ENCODE results near the gene GATA5.

GATA5 gene

DNA sequence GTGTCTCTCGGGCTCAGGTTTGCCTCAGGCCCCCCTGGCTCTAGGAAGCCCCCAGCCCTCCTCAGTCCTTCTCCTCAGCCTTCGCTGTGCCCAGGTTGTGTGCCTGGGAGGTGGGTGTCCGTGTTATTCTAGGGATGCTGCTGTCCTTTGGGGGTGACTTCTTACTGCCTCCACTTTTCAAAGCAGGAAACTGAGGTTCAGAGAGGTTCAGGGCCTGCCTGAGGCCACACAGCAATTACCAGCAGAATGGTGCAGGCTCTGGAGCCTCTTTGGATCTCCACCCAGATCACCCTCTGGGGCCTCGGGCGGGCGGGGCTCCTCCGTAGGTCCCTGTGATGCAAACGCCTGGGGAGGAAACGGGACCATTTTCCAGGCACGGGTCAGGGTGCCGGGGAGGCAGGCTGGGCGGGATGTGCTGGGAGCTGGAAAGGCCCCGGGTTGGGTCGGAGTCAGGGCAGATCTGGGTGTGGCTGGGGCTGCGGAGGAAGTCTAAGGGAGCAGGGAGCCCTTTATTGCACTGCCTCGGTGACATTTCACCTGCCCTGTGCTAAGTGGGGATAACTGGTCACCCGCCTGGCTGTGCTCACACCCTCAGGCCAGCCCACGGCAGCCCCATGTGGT, 23.2 kb downstream of the GATA5 start:
- no peak for FAIRE-seq

- FAIRE-seq, result no peak
These were observed 23.8 kb downstream of the GATA5 start for GRCh38 chr20:62451970-62452369.

- FAIRE-seq, result no peak
These were observed 24.5 kb downstream of the GATA5 start for GRCh38 chr20:62451156-62451767.

DNA sequence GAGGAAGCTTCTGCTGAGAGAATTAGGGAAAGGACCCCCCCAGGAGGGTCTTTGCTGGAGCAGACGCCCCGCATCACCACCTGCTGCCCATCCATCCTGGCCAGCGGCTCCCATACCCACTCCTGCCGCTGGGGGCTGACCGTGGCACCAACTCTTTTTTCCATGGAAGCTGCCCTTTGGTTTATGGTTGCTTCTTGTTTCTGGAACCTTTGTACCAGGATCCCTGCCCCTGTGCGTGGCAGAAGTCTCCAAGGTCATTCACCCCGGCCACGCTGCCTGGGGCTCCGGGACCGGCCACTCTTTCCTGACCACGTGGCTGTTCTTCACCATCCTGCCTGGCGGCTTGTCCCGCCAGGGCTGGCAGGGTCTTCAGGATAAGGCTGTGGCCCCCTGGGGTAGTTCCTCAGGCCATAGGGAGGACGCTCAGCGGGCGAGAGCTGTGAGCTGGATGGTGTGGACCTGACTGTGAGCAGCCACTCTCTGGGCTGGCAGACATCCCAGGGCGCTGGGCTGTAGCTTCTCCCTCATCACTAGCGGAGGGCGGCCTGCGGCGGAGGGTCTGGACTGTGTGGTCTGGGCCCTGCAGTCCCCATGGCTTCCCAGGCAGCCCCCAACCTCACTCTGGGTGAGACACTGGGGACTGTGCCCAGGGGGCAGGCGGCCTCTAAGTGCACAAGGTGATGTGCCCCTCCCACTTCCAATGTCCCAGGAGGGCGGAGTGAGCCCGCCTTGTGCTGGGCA, 25.7 kb downstream of the GATA5 start:
- no peak for FAIRE-seq

- no peak for FAIRE-seq
These were observed 27.0 kb downstream of the GATA5 start for GRCh38 chr20:62448788-62449187.

DNA sequence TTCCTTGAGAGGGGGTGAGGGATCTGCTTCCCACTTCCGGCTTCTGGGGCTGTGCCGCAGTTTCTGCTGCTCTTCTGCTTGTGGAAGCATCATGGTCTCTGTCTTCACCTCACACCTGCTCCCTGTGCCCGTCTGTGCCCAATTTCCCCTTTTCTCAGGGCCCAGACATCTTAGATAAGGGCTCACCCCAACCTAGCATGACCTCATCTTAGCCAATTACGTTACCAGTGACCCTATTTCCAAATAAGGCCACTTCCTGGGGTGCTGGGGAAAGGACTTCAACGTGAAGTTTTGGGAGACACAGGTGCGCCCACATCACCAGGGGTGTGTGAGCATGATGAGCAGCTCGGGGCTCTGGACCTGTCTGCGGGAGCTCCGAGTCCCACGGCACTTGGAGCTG, 27.8 kb downstream of the GATA5 start:
- FAIRE-seq, result no peak

DNA sequence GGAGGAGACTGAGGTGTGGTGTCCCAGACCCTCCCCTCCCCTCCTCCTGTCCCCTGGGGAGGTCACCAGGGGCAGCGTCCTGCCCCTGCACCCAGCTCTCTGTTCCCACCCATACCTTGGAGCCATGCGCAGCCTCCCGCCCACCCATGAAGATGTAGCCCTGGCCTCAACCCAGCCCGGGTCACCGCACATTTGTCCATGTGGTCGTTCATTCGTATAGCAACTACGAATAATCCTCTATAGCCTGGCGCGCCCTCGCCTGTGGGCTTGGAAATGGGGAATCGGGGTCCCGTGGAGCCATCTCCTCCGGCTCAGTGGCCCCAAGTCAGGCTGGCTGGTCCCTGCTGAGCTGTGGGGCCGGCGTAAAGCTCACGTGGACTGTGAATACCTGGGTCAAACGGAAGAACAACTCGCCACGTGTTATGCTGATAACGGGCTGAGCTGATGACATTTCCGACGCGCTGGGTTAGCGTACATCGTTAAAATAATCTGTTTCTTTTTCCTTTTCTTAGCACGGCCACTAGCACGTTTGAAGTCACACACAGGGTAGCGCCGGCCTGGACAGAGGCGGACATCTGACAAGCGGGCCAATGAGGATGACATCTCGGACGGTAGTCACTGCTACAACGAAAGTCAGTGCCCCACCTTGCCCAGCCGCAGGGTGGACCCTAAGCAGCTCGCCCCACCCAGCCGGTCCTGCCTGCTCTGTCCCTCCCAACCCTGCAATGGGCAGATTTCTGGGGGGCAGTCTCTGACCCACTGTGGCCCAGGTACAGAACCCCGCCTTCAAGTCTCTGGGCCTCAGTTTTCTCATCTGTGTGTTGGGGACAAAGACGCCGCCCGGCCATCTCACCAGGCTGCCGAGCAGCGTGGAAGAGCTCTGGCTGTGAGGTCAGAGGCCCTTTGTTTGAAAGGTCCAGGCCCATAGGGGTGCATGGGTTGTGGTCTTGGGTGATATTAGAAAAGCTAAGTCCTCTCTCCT, 28.6 kb downstream of the GATA5 start:
- no peak for FAIRE-seq

- no peak for FAIRE-seq
These were observed 29.3 kb downstream of the GATA5 start for GRCh38 chr20:62446481-62446880.

DNA sequence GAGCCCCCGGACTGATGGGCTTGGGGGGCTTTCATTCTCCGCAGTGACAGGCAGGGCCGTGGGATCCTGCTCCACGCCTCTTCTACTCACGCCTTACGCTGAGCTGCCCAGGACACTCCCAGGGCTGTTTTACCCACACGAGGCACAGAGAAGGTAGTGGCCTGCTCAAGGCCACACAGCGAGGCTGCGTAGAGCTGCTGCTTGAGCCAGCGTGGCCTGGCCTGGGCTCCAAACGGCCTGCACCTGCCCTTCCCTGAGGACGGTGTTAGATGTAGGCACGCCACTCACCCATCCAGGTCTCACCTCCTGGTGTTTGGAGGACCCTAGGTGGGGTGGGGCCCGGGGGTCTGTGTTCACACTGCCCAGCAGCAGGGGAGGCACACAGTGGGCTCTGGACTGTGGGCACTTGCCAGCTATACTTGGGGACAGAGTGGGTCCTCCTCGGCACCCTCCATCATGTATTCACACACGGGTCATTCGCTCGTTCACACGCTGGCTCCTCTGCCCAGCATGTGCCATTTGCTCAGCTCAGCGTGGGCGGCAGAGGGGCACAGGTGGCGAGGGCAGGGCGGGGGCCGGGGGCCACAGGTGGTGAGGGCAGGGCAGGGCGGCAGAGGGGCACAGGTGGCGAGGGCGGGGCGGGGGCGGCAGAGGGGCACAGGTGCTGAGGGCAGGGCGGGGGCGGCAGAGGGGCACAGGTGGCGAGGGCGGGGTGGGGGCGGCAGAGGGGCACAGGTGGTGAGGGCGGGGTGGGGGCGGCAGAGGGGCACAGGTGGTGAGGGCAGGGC, 30.0 kb downstream of the GATA5 start:
- FAIRE-seq, result no peak

- FAIRE-seq, result no peak
These were observed 31.5 kb downstream of the GATA5 start for GRCh38 chr20:62444286-62444685.

- no peak for FAIRE-seq
These were observed 33.7 kb downstream of the GATA5 start for GRCh38 chr20:62441987-62442539.

DNA sequence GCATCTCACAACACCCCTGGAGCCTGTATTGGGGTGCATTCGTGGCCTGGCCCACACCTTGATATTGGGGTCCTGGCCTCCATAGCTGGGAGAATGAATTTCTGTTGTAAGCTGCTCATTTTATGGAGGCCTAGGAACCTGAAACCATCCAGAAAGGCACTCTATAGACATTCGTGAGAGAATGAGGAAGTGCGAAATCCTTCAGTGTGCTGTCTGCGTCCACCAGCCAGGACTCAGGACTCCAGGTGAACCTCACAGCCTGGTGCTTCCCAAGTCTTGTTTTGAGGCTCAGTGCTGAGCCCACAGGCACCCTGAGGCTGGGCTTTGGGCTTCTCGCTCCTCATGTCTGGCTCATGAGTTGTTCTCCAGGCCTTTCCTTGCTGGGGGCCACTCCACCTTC, 36.6 kb downstream of the GATA5 start:
- no peak for FAIRE-seq

- FAIRE-seq, result no peak
These were observed 37.9 kb downstream of the GATA5 start for GRCh38 chr20:62437927-62438326.

DNA sequence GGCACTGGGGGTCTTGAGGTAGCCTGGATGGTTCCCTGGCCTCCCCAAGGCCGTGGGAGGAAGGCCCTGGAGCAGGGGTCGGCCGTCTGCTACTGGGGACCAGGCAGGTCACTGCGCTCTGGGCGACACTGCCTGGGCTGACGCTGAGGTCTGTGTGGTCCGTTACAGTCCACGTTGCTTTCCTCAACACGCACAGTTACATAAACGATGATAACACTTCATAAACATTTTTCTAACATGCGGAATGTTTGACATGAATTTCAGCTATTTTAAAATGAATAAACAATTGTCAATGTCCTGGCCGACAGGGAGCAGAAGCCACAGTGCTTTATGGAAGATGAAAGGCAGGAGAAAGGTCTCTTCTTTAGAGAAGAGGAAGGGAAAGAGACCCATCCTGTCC, 38.3 kb downstream of the GATA5 start:
- no peak for FAIRE-seq

DNA sequence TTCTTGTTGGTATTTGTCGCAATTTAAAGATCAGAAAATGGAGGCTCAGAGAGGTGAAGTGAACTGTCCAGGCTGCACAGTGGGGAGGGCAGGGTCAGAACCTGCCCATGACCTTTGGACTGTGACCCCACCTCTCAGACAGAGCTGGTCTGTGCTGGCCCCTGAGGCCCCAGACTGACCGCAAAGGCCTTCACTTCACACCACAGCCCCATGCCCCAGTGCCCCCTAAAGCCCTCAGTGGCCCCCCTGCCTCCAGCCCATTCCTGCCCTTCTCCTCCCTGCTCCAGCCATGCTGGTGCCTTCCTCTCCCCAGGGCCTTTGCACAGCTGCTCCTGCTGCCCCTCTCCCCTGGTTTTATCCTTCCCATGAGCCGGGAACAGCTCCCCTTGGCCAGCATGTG, 39.1 kb downstream of the GATA5 start:
- FAIRE-seq, result no peak

DNA sequence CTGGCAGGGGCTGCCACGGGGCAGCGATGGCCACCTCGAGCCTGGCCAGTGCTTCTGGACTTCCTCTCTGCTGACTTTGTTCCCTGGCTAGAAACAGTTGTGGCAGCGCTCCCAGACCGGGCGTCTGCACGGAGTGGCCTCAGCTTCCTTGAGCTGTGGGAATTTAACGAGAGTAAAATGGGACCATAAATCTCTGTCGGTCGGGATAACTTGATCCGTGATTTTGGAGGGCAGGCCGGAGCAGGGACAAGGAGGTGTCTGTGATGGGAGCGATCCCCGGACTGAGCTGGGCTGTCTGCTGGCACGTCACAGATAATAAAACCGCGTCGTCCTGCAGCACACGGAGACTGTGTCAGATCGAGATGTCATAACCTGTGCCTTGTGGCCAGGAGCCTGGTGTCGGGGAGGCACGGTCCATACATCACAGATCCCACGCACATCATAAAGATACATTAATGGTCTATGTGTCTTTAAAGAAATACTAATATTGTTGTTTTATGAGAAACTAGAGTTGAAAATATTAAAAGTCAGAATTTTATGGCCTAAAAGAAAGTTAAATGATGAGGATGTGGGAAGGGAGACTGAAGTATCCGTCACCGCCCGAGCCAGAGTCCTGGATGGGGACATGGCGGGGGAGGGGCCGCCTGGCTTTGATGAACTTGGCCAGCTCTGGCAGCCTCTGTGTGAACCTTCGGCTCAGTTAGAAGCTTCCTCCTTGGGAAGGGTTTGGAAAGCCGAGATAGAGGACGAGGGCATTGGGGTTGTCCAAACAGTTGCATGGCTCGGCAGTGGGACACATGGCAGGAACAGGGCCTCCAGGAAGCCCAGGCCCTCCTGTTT, 41.9 kb downstream of the GATA5 start:
- FAIRE-seq, result no peak

- no peak for FAIRE-seq
These were observed 44.8 kb downstream of the GATA5 start for GRCh38 chr20:62430866-62431447.

DNA sequence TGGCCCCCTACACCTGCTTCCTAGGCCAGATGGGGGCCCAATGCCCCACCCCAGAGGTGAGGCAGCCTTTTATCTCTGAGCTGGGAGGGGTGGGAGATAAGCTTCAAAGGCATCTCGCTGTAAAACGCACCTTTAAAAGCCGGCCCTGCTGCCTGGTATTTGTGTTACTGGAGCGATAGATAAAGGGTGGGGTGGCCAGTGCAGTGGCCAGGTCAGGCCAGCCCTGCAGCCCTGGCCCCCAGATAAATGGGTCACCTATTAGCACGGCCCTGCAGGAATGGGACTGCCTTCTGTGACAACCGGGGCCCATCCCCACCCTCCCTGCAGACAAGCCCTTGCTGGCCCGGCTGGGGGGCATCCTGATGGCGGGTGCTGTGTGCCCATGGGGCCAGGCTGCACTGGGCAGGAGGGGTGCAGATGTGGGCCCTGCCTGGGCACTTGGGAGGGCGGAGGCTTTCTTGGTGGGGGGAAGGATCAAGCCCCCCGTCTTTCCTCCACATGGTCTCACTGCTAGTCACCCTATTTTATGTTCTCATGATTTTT, 45.4 kb downstream of the GATA5 start:
- no peak for FAIRE-seq

- FAIRE-seq, result no peak
These were observed 46.1 kb downstream of the GATA5 start for GRCh38 chr20:62429455-62430310.

Data from TTC549 (cell line).